GM12878 (cell line): Measurements from ENCODE around the gene PRM3. TPM values are rescaled to one million over a fixed set of nuclear protein-coding genes. Genes with fewer than 3 reads are reported as not detected.

Experiments
- ATAC-seq: fragments of 200-7000 bp; cut with Tn5 transposase; 3 replicates; pipeline ENCODE4 v1.9.1; 2020; ENCODE audit warnings: mild to moderate bottlenecking, moderate library complexity
- BruUV-seq: library from RNA; stranded (reverse); fragments of 400-500 nt; replicated peaks from 2 replicates; lab custom pipeline; 2021; lab: Mats Ljungman, UMichigan
- CTCF ChIA-PET: fragments of 300-600 bp; sonication (Branson Sonifier 250); formaldehyde crosslinking; extraction: SDS; loops from one replicate; lab custom pipeline; 2021; ENCODE audit warnings: inconsistent platforms; lab: Yijun Ruan, JAX
- POLR2A ChIA-PET: fragments of 350-600 bp; formaldehyde crosslinking; extraction: SDS; loops from one replicate; lab custom pipeline; 2021; ENCODE audit warnings: inconsistent platforms; lab: Charles Lee
- RAD21 ChIA-PET: fragments of 300-600 bp; sonication (Branson Sonifier 250); formaldehyde crosslinking; loops from one replicate; lab custom pipeline; 2023; ENCODE audit warnings: antibody characterized with exemption; ENCODE audit not compliant: unreplicated experiment; lab: Charles Lee
- SMC1A ChIA-PET: fragments of 300-600 bp; sonication (Branson Sonifier 250); formaldehyde crosslinking; loops from one replicate; lab custom pipeline; 2023; ENCODE audit not compliant: unreplicated experiment, uncharacterized antibody; lab: Charles Lee
- DNase-seq: peaks from one replicate; pipeline ENCODE4 v3.0.0-alpha.2; 2011; ENCODE audit warnings: low read depth, low spot score
- FAIRE-seq: peaks from 3 replicates; lab custom pipeline; 2011; peaks lifted over from hg19 to GRCh38; lab: Jason Lieb, UNC
- H2AFZ ChIP-seq: 2 replicates; pipeline ENCODE4 v1.6.0; 2011; ENCODE audit warnings: low read depth, low read length, control low read depth; ENCODE audit not compliant: control insufficient read depth
- H3K27ac ChIP-seq: 2 replicates; pipeline ENCODE4 v1.5.1; 2011; ENCODE audit warnings: control low read depth; ENCODE audit not compliant: control insufficient read depth, insufficient read depth
- H3K27me3 ChIP-seq, 2 experiments: replicated peaks in 1 of 2; 2 replicates each; pipeline versions ENCODE4 v1.6.0 to v1.6.1; 2011; ENCODE audit warnings: low read length in 1 of 2; ENCODE audit not compliant: control insufficient read depth in 2 of 2, insufficient read depth in 2 of 2
- H3K36me3 ChIP-seq, 2 experiments: 2 replicates each; pipeline ENCODE4 v1.5.1; 2011; ENCODE audit warnings: low read length in 1 of 2; ENCODE audit not compliant: control insufficient read depth in 2 of 2, insufficient read depth in 2 of 2
- H3K4me1 ChIP-seq: 2 replicates; pipeline ENCODE4 v1.6.1; 2011; ENCODE audit warnings: mild to moderate bottlenecking, low read length, moderate library complexity, mixed read lengths; ENCODE audit not compliant: control insufficient read depth, insufficient read depth
- H3K4me2 ChIP-seq: 2 replicates; pipeline ENCODE4 v1.6.0; 2011; ENCODE audit warnings: control low read depth; ENCODE audit not compliant: control insufficient read depth, insufficient read depth
- H3K4me3 ChIP-seq: fragments of 200-600 bp; sonication (generic); 2 replicates; pipeline ENCODE4 v1.5.1; 2016
- H3K79me2 ChIP-seq: 2 replicates; pipeline ENCODE4 v1.6.0; 2011; ENCODE audit warnings: low read length; ENCODE audit not compliant: control insufficient read depth, insufficient read depth
- H3K9ac ChIP-seq: 2 replicates; pipeline ENCODE4 v1.8.0; 2011; ENCODE audit warnings: low read length, control low read depth, mixed read lengths; ENCODE audit not compliant: control insufficient read depth, insufficient read depth
- H3K9me3 ChIP-seq: replicated peaks from 3 replicates; pipeline ENCODE4 v1.5.1; 2011; ENCODE audit warnings: mild to moderate bottlenecking, low read length; ENCODE audit not compliant: control insufficient read depth, insufficient read depth
- H4K20me1 ChIP-seq: 2 replicates; pipeline ENCODE4 v1.6.0; 2011; ENCODE audit not compliant: control insufficient read depth, insufficient read depth
- ESRRA ChIP-seq: IDR thresholded peaks from 2 replicates; pipeline ENCODE4 v1.6.1; 2012; ENCODE audit warnings: mild to moderate bottlenecking, low read length, improper control_type of control experiment
- HSF1 ChIP-seq: fragments of 150-350 bp; IDR thresholded peaks from 2 replicates; pipeline ENCODE4 v1.6.1; 2014; ENCODE audit warnings: mild to moderate bottlenecking, low read depth, low read length
- IRF5 ChIP-seq: fragments of 450-650 bp; IDR thresholded peaks from 2 replicates; pipeline ENCODE4 v1.6.1; 2017; ENCODE audit warnings: borderline replicate concordance
- KLF5 ChIP-seq: fragments of 450-650 bp; IDR thresholded peaks from 2 replicates; pipeline ENCODE4 v1.6.1; 2014; ENCODE audit warnings: mild to moderate bottlenecking; ENCODE audit not compliant: partially characterized antibody
- NRF1 ChIP-seq: conservative IDR thresholded peaks from 2 replicates; pipeline ENCODE4 v1.6.1; 2011; ENCODE audit warnings: mild to moderate bottlenecking, low read depth, low read length, improper control_type of control experiment
- PBX3 ChIP-seq: IDR thresholded peaks from 2 replicates; pipeline ENCODE4 v1.6.1; 2011; ENCODE audit warnings: mild to moderate bottlenecking, low read depth, low read length, moderate library complexity; ENCODE audit not compliant: insufficient replicate concordance
- PML ChIP-seq: IDR thresholded peaks from 2 replicates; pipeline ENCODE4 v1.6.1; 2012; ENCODE audit warnings: low read length, inconsistent platforms
- POLR2AphosphoS5 ChIP-seq: IDR thresholded peaks from 2 replicates; pipeline ENCODE4 v1.6.1; 2011; ENCODE audit warnings: mild to moderate bottlenecking, low read length, inconsistent platforms
- WGBS: methylation state at CpG from one replicate; pipeline ENCODE4 v1.1.6; 2016; ENCODE audit warnings: low lambda C conversion rate; ENCODE audit not compliant: insufficient replicate concordance, insufficient coverage; ENCODE audit errors: missing lambda C conversion rate; 5-methylcytosine and 5-hydroxymethylcytosine counted together
- in situ Hi-C: fragments of 300-500 bp; cut with MboI; formaldehyde crosslinking; loops from 9 replicates; pipeline ENCODE4 v1.14.3; 2018; ENCODE audit warnings: mixed read lengths
- intact Hi-C: fragments of 100-400 bp; cut with micrococcal nuclease; formaldehyde crosslinking; loops from one replicate; pipeline ENCODE4 v1.14.2; 2022; ENCODE audit not compliant: unreplicated experiment
- polyA plus RNA-seq, 11 experiments: library from polyadenylated mRNA; depleted of rRNA in 4 of 11; unstranded in 6 of 11; stranded (reverse) in 5 of 11; fragments of >200 nt; fragmentation: Nextera tagmentation in 4 of 11; fragmentation: Illumina TruSeq in 1 of 11; extraction: Ambion mirVana in 4 of 11; extraction: Trizol in 1 of 11; gene quantifications; 1 replicate in 1 of 11; 2 replicates in 10 of 11; pipeline versions ENCODE4 v1.2.1 to v1.2.3, GENCODE V29; 2011 to 2016; ENCODE audit warnings: inconsistent platforms in 2 of 11, missing spikeins in 2 of 11, low read depth in 1 of 11
- total RNA-seq, 4 experiments: library from RNA; depleted of rRNA in 3 of 4; stranded (reverse); fragments of >200 nt in 3 of 4; fragmentation: Illumina TruSeq in 1 of 4; extraction: Trizol in 1 of 4; gene quantifications; 2 replicates each; pipeline versions ENCODE4 v1.2.1 to v1.2.3, GENCODE V29; 2013 to 2021

Gene PRM3
- total and polyA plus RNA-seq, 10 of the 15 experiments (the other 5 are each of a cell fraction or from before 2014, with no cell fraction given), result not detected

- RAD21 ChIA-PET, result interaction anchor here (0.7 to 6.8 kb wide), 31 partner anchors 12 to 350 kb away, joined by 3 to 206 read pairs (median 7); partner anchors contain the start of genes PRM2 and SOCS1
- H3K4me1 ChIP-seq, result peaks cover 62% of the 10 kb centered on the region
- H3K9ac ChIP-seq, result peak overlapping the region; percentile 69
- H3K79me2 ChIP-seq, result no peaks in the 10 kb centered on the region; the same call in 1 of the 2 replicates
- no peak for TF ChIP-seq KLF5
- TF ChIP-seq PBX3, result no peak
- no peak for TF ChIP-seq IRF5
- no peak for TF ChIP-seq POLR2AphosphoS5
- no peak for TF ChIP-seq PML
- no peak for TF ChIP-seq NRF1
- no peak for TF ChIP-seq ESRRA
- TF ChIP-seq HSF1, result no peak
- ATAC-seq (peak; percentile 25), DNase-seq (no peak), FAIRE-seq (peak; percentile 38)
- no peaks in the 10 kb centered on the region for H3K27me3 ChIP-seq
- POLR2A ChIA-PET, result interaction anchor here (0.6 to 6.0 kb wide), 17 partner anchors 10 to 349 kb away, joined by 3 to 85 read pairs (median 5); partner anchors contain the start of gene SOCS1
- SMC1A ChIA-PET, result interaction anchor here (0.6 to 8.4 kb wide), 34 partner anchors 10 to 348 kb away, joined by 3 to 194 read pairs (median 4); partner anchors contain the start of genes PRM2, SOCS1 and TNP2
- BruUV-seq, result TSS peak; percentile 96
- H3K36me3 ChIP-seq, result no peaks in the 10 kb centered on the region
- no peaks in the 10 kb centered on the region for H3K9me3 ChIP-seq
- peak overlapping the region; percentile 91 for H3K27ac ChIP-seq
- peak overlapping the region; percentile 89 for H3K4me2 ChIP-seq
- in situ Hi-C loops (no loop called here), intact Hi-C loops (loop anchor here (2.0 to 5.0 kb wide), 3 partner anchors 96 to 334 kb away; no protein-coding TSS in a partner anchor)
- CTCF ChIA-PET, result interaction anchor here (0.8 to 7.4 kb wide), 19 partner anchors 12 to 344 kb away, joined by 3 to 104 read pairs (median 5); partner anchors contain the start of gene SOCS1
- no peaks in the 10 kb centered on the region for H4K20me1 ChIP-seq
- H3K4me3 ChIP-seq, result peak overlapping the region; percentile 35
- H2AFZ ChIP-seq, result no peak overlapping the region
- WGBS, result 63% methylated on average over 5 of the region's 5 CpGs
These were observed 24.9 kb upstream of the PRM3 start for GRCh38 chr16:11298143-11298900.
